Thymus (tissue), 11 donors: ENCODE measurements around the gene MGRN1. TPM values are rescaled to one million over a fixed set of nuclear protein-coding genes. Genes with fewer than 3 reads are reported as not detected.

Experiments used
- DNase-seq, 9 donors: peaks; one replicate each; pipeline ENCODE4 v3.0.0-alpha.2; 2013; ENCODE audit warnings: low spot score in 9 of 9, low read depth in 6 of 9, missing footprints in 1 of 9
- H3K27ac ChIP-seq, 2 donors: one replicate each; pipeline ENCODE4 v1.5.1; 2013; ENCODE audit warnings: control low read depth in 1 of 2, low read depth in 1 of 2, low read length in 1 of 2, mild to moderate bottlenecking in 1 of 2, moderate library complexity in 1 of 2
- H3K27me3 ChIP-seq, 2 donors: one replicate each; pipeline ENCODE4 v1.5.1; 2013; ENCODE audit warnings: low read length in 1 of 2; ENCODE audit not compliant: control insufficient read depth in 2 of 2, insufficient read depth in 1 of 2
- H3K36me3 ChIP-seq, 2 donors: one replicate each; pipeline ENCODE4 v1.5.1; 2013; ENCODE audit warnings: low read length in 1 of 2, mild to moderate bottlenecking in 1 of 2, moderate library complexity in 1 of 2; ENCODE audit not compliant: control insufficient read depth in 2 of 2, insufficient read depth in 2 of 2
- H3K4me1 ChIP-seq, 2 donors: one replicate each; pipeline ENCODE4 v1.5.1; 2013; ENCODE audit warnings: low read length in 2 of 2; ENCODE audit not compliant: control insufficient read depth in 2 of 2, insufficient read depth in 2 of 2
- H3K4me3 ChIP-seq, 2 donors: one replicate each; pipeline ENCODE4 v1.5.1; 2013; ENCODE audit warnings: low read length in 2 of 2, control low read depth in 1 of 2, mild to moderate bottlenecking in 1 of 2
- H3K9me3 ChIP-seq, 2 donors: one replicate each; pipeline ENCODE4 v1.5.1; 2013; ENCODE audit warnings: low read length in 1 of 2, mild to moderate bottlenecking in 1 of 2; ENCODE audit not compliant: control insufficient read depth in 2 of 2, insufficient read depth in 1 of 2
- WGBS: extraction: QIAGEN DNeasy Blood & Tissue Kit; methylation state at CpG from one replicate; pipeline ENCODE4 v1.1.7; 2013; 5-methylcytosine and 5-hydroxymethylcytosine counted together
- polyA plus RNA-seq: library from polyadenylated mRNA; stranded (reverse); fragments of 200-250 nt; gene quantifications from one replicate; pipeline ENCODE4 v1.2.3, GENCODE V29; 2013
- total RNA-seq: library from RNA; stranded (reverse); fragments of 120-200 nt; gene quantifications from one replicate; pipeline ENCODE4 v1.2.4, GENCODE V29; 2013
- donor health status: healthy.

MGRN1 gene
- total and polyA plus RNA-seq, 2 donors = 8.4 to 16.0 TPM

DNA sequence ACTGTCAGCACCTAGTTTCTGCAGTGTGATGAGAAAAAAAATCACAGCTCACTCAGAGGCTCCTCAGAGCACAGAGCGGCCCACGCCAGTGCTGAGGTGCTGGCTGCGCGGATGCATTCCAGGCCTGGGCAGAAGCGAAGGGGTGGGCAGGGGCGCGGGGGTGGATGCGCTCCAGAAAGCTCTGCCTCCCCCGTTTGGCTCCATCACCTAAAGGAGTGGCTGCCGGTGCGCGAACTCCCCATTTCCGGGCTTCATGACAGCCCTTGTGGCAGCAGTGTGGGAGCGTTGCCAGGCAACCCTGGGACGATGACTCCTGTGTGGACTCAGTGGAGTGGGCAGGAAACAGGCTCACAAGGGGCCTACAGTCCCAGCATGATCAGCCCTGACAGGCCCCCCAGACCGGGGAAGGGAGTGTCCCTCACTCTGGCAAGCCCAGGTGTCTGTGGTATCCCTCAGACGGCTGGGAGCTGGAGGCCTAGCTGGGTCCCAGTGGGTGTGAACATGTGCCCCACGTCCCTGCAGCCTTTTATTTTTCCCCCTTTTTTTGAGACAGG, 35.9 kb downstream of the MGRN1 start:
- peak overlapping the region; percentile 55 to 62 for H3K27ac ChIP-seq

DNA sequence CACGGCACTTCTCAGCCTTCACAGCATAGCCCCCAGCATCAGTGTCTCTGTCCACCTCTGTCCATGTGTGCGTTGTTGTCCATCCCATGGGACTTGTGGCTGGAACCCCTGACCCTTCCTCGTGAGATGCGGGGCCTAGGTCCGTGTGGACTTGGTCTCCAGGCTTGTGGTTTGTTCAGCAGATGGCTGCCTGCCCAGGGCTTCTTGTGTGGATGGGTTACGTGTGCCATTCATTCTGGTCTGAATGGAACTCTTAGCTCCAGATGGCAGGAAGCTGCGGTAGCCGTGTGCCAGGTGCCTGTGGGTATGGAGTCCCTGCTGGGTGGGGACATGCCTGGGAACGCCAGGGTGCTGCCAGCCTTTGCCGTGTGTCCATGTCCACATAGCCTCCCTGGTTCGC, 37.0 kb downstream of the MGRN1 start:
- Histone ChIP-seq H3K9me3 (no peaks in the 10 kb centered on the region), H3K4me3 (no peak overlapping the region), H3K4me1 (peaks cover 45 to 57% of the 10 kb centered on the region in 2 donors), H3K36me3 (peaks cover 30 to 33% of the 10 kb centered on the region in 2 donors), H3K27me3 (no peaks in the 10 kb centered on the region), H3K27ac (peak overlapping the region in 1 of 2 donors; percentile 33)
- 13% methylated on average over 11 of the region's 11 CpGs for WGBS
- DNase-seq = no peak

More for the DNA sequence above, 35.9 kb downstream of the MGRN1 start:
- Histone ChIP-seq H3K4me1 (peaks cover 44 to 52% of the 10 kb centered on the region in 2 donors), H3K36me3 (peaks cover 33 to 34% of the 10 kb centered on the region in 2 donors), H3K27me3 (no peaks in the 10 kb centered on the region), H3K4me3 (no peak overlapping the region), H3K9me3 (no peaks in the 10 kb centered on the region)
- DNase-seq = peak in 1 of 9 donors; percentile 65
- WGBS = 13% methylated on average over 18 of the region's 18 CpGs

DNA sequence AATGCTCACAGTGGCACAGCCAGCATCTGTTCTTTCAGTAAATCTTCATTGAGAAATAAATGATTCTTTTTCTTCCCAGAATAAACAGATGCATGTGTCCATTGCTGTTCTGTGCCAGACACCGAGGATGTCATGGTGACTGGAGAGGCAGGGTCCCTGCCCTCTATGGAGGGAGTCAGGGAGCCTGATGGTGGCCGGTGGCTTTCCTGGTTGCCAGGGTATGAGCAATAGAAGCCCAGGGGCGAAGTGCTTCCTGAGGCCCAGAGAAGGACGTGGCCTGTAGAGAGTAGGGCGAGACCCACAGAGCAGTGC, 38.8 kb downstream of the MGRN1 start:
- Histone ChIP-seq H3K4me3 (no peak overlapping the region), H3K4me1 (peaks cover 45 to 57% of the 10 kb centered on the region in 2 donors), H3K27me3 (no peaks in the 10 kb centered on the region), H3K36me3 (peaks cover 33 to 37% of the 10 kb centered on the region in 2 donors), H3K9me3 (no peaks in the 10 kb centered on the region), H3K27ac (peak overlapping the region in 1 of 2 donors; percentile 25)
- no peak for DNase-seq
- 62% methylated on average over 5 of the region's 5 CpGs for WGBS

DNA sequence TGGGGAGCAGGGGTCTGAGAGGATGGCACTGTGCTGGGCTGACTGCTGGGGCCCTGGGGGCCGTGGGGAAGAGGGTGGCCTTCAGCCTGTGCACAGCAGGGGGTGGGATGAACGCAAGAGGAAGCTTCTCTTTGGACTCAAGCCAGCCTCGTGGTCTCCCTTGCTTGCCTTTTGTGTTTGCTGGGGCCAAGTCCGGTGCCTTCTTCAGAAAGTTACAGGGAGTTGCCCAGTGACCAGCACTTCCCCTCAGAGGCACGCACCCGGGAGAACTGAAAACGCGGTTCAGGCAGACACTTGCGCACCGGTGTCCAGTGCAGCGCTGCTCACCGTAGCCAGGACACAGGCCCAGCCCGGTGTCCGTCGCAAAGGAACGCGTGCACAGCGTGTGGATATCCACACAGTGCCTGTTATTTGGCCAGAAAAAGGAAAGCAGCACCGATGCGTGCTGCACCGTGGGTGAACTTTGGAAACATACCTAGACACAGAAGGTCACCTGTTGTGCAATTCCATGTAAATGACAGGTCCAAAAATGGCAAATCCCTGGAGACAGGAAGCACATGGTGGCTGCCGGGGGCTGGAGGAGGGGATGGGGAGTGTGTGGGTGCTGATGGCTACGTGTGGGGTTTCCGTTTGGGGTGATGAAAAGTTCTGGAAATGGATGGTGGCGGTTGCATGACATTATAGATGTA, 39.3 kb downstream of the MGRN1 start:
- 55% methylated on average over 25 of the region's 25 CpGs for WGBS
- H3K27ac ChIP-seq = peak overlapping the region in 1 of 2 donors; percentile 25
- no peaks in the 10 kb centered on the region for H3K9me3 ChIP-seq
- DNase-seq = no peak
- peaks cover 45 to 57% of the 10 kb centered on the region in 2 donors for H3K4me1 ChIP-seq
- peaks cover 33 to 38% of the 10 kb centered on the region in 2 donors for H3K36me3 ChIP-seq
- H3K4me3 ChIP-seq = no peak overlapping the region
- H3K27me3 ChIP-seq = no peaks in the 10 kb centered on the region

DNA sequence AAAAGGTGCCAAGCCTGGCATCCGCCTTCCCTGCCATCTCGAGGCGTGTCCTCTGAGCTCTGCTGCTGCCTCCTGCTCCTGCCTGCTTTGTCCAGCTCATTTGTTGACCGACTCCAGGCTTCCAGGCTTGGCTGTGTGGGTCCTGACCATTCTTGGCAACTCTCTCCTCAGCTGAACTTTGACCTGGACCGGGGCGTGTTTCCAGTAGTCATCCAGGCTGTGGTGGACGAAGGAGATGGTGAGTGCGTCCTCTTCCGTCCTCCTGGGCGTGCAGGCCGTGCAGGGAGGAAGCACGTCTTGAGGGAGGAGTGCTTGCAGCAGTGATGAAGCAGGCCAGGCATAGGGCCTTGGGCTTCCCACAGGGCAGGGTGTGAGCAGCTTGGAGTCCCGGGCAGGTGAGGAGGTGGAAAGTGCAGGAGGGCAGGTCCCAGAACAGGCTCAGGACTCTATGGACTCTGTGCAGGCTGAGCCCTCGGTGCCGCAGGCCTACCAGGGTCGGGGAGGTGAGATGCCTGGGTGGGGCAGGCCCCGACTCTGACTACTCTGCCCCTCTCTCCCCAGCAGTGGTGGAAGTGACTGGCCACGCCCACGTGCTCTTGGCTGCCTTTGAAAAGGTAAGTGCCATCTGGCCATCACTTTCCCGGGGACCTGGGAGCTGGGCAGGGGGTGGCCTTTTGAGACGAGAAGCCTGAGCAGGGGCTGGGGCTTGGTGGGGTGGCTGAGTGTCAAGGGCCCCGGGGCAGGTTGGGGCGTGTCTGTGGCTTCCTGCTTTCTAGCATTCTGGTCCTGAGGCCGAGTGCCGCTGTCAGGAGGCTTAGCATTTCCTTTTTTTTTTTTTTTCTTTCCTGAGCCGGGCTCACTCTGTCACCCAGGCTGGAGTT, 40.2 kb downstream of the MGRN1 start:
- peaks cover 40 to 41% of the 10 kb centered on the region in 2 donors for H3K36me3 ChIP-seq
- no peaks in the 10 kb centered on the region for H3K9me3 ChIP-seq
- peaks cover 40 to 49% of the 10 kb centered on the region in 2 donors for H3K4me1 ChIP-seq
- WGBS = 43% methylated on average over 26 of the region's 26 CpGs
- no peaks in the 10 kb centered on the region for H3K27me3 ChIP-seq
- H3K27ac ChIP-seq = peak overlapping the region; percentile 49 to 78
- peak in 3 of 9 donors; percentile 40 to 74 (median 52) for DNase-seq
- H3K4me3 ChIP-seq = no peak overlapping the region

DNA sequence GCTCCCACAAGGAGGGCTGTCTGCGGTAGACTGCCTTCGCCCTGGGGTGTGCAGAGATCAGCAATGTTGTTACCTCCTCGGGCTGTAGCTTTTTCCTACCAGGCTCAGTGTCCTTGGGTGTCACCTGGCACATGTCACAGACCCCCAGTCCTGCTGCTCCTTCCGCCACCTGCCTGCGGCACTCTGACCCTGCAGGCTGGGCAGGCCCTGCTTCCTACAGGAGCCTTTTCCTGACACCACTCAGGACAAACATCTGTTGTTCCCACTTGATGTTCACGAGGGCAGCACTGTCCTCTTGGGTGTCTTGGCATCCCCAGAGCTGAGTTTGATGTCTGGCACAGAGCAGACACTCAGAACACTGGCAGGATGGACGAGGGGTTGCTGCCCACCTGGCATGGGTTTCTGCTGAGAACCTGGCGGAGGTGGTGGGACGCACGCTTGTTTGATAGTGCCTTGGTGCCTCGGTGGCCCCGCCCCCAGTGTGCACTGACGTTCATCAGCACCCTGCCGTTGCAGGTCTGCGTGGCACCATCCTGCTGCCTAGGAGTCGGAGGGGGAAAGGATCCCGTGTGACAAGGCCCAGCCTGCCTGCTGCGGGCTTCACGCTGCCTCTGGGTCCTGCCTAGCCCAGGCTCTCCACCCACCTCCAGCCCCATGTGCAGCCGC, 42.0 kb downstream of the MGRN1 start:
- H3K4me1 ChIP-seq = peaks cover 21 to 30% of the 10 kb centered on the region in 2 donors
- no peak overlapping the region for H3K4me3 ChIP-seq
- H3K36me3 ChIP-seq = peaks cover 53 to 58% of the 10 kb centered on the region in 2 donors
- DNase-seq = no peak
- no peaks in the 10 kb centered on the region for H3K9me3 ChIP-seq
- 97% methylated on average over 20 of the region's 20 CpGs for WGBS
- no peak overlapping the region for H3K27ac ChIP-seq
- no peaks in the 10 kb centered on the region for H3K27me3 ChIP-seq

DNA sequence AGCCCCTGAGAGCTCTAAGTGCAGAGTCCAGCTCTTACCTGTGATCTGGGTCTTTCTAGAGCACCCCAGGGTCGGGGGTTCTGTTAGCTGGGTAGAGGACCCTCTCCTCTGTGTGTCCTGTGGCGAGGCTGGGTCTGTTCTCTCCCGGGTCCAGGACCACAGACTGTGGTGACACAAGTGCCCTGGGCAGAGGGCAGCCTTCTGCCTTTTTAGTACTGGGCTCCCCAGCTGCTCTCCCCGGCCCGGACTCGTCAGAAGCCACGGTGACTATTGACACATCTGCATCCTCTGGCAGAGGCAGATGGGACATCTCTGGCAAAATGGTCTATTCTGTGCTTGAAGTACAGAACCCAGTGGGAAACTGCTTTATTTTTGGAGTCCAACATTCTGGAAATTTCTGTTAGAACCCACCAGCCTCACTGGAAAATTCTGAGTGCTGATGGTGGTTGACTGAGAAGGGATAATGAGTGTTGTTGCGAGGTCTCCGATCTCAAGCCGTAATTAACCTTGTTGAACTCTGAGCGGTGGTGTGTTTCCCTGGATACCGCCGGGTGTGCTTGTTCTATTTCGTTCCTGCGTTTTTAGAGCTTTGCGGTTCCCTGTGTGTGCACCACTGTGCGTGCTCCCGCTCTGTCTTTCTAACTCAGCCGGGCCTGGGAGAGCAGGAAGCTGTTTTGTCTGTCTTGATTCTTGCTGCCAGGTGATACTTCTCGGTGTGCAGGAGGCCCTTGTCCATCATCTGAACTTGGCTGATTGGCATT, 42.8 kb downstream of the MGRN1 start:
- WGBS = 97% methylated on average over 20 of the region's 20 CpGs
- no peak overlapping the region for H3K4me3 ChIP-seq
- DNase-seq = no peak
- H3K27ac ChIP-seq = no peak overlapping the region
- peaks cover 18 to 29% of the 10 kb centered on the region in 2 donors for H3K4me1 ChIP-seq
- peaks cover 54 to 62% of the 10 kb centered on the region in 2 donors for H3K36me3 ChIP-seq
- no peaks in the 10 kb centered on the region for H3K27me3 ChIP-seq
- no peaks in the 10 kb centered on the region for H3K9me3 ChIP-seq

DNA sequence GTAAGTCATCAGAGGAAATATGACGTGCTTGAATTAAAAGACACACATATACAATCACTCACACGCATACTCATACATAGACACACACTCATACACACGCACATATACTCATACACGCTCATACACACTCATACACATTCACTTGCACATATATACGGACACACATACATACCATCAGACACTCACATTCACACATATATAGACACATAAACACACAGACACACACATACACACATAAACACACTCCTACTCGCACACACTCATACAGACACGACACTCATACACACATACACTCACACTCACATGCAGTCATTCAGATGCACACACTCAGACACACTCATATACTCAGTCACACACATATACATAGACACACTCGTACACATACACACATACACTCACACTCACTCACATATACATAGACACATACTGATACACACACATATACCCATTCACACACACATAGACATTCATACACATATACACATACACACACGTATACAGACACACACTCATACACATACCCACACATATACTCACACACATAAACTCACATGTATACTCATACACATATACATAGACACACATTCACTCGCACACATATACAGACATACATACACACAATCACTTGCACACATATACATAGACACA, 43.8 kb downstream of the MGRN1 start:
- H3K36me3 ChIP-seq = peaks cover 61 to 68% of the 10 kb centered on the region in 2 donors
- H3K27me3 ChIP-seq = no peaks in the 10 kb centered on the region
- no peak for DNase-seq
- 98% methylated on average over 10 of the region's 10 CpGs for whole genome bisulfite sequencing
- no peaks in the 10 kb centered on the region for H3K9me3 ChIP-seq
- no peak overlapping the region for H3K27ac ChIP-seq
- no peak overlapping the region for H3K4me3 ChIP-seq
- peaks cover 18 to 26% of the 10 kb centered on the region in 2 donors for H3K4me1 ChIP-seq
